Thoracic aorta (tissue), 2 donors: ENCODE data around the gene SERPINB13. TPM values are rescaled to one million over a fixed set of nuclear protein-coding genes. Genes with fewer than 3 reads are reported as not detected.

Experiments used
- ATAC-seq: fragments of 150-250 bp; one replicate; pipeline ENCODE4 v1.8.0; 2017; ENCODE audit warnings: low read depth; ENCODE audit not compliant: insufficient number of reproducible peaks, low FRiP score
- DNase-seq: peaks from one replicate; pipeline ENCODE4 v3.0.0-alpha.2; 2020; ENCODE audit warnings: low spot score
- H3K27ac ChIP-seq, 2 donors: fragments of 200-600 bp; sonication (generic); 1 replicate in 1 of 2; 2 replicates in 1 of 2; pipeline ENCODE4 v1.5.1; 2016; ENCODE audit warnings: mild to moderate bottlenecking in 2 of 2, moderate library complexity in 2 of 2
- H3K27me3 ChIP-seq: fragments of 200-600 bp; sonication (generic); replicated peaks from 2 replicates; pipeline ENCODE4 v1.6.0; 2016; ENCODE audit warnings: mild to moderate bottlenecking; ENCODE audit not compliant: insufficient read depth
- H3K36me3 ChIP-seq: fragments of 200-600 bp; sonication (generic); one replicate; pipeline ENCODE4 v1.5.1; 2016
- H3K4me1 ChIP-seq, 2 donors: fragments of 200-600 bp; sonication (generic); 1 replicate in 1 of 2; 2 replicates in 1 of 2; pipeline versions ENCODE4 v1.5.1 to v1.6.0; 2016; ENCODE audit warnings: low read depth in 2 of 2, mild to moderate bottlenecking in 1 of 2; ENCODE audit not compliant: control insufficient read depth in 1 of 2
- H3K4me3 ChIP-seq: fragments of 200-600 bp; sonication (generic); 2 replicates; pipeline ENCODE4 v1.5.1; 2016; ENCODE audit warnings: mild to moderate bottlenecking
- H3K9me3 ChIP-seq: fragments of 200-600 bp; sonication (generic); 2 replicates; pipeline ENCODE4 v1.5.1; 2016
- CTCF ChIP-seq: fragments of 200-600 bp; sonication (generic); IDR thresholded peaks from one replicate; pipeline ENCODE4 v1.5.1; 2019; ENCODE audit warnings: antibody characterized with exemption
- total RNA-seq, 2 donors: library from RNA; depleted of rRNA; stranded (reverse); fragments of >200 nt; gene quantifications; one replicate each; pipeline versions ENCODE4 v1.1.0 to v1.2.3, GENCODE V29; 2016

Gene SERPINB13
- total RNA-seq, 2 donors from 2014 or later, result not detected

GRCh38 chr18:63562284-63562683 lies 24.9 kb upstream of the SERPINB13 start:
- no peak for ATAC-seq
- Histone ChIP-seq H3K36me3 (no peaks in the 10 kb centered on the region), H3K4me1 (no peaks in the 10 kb centered on the region), H3K27me3 (no peaks in the 10 kb centered on the region), H3K9me3 (no peaks in the 10 kb centered on the region), H3K4me3 (no peak overlapping the region), H3K27ac (no peak overlapping the region)
- DNase-seq, result no peak
- no peak for TF ChIP-seq CTCF

GRCh38 chr18:63564021-63564420 lies 23.1 kb upstream of the SERPINB13 start:
- Histone ChIP-seq H3K27ac (no peak overlapping the region), H3K4me3 (no peak overlapping the region), H3K36me3 (no peaks in the 10 kb centered on the region), H3K9me3 (no peaks in the 10 kb centered on the region), H3K27me3 (no peaks in the 10 kb centered on the region), H3K4me1 (no peaks in the 10 kb centered on the region)
- ATAC-seq (no peak), DNase-seq (no peak)
- no peak for TF ChIP-seq CTCF

- Histone ChIP-seq H3K36me3 (no peaks in the 10 kb centered on the region), H3K9me3 (no peaks in the 10 kb centered on the region), H3K4me3 (no peak overlapping the region), H3K27me3 (no peaks in the 10 kb centered on the region), H3K4me1 (no peaks in the 10 kb centered on the region), H3K27ac (no peak overlapping the region)
- no peak for TF ChIP-seq CTCF
- ATAC-seq (no peak), DNase-seq (no peak)
Observed at GRCh38 chr18:63564561-63564960, 22.6 kb upstream of the SERPINB13 start.

- ATAC-seq, result no peak
- no peak overlapping the region for H3K27ac ChIP-seq
- H3K27me3 ChIP-seq, result no peaks in the 10 kb centered on the region
- no peak overlapping the region for H3K4me3 ChIP-seq
- no peaks in the 10 kb centered on the region for H3K4me1 ChIP-seq
- no peak for DNase-seq
- H3K9me3 ChIP-seq, result no peaks in the 10 kb centered on the region
- TF ChIP-seq CTCF, result no peak
- H3K36me3 ChIP-seq, result no peaks in the 10 kb centered on the region
Observed at GRCh38 chr18:63567276-63567675, 19.9 kb upstream of the SERPINB13 start.

GRCh38 chr18:63567825-63568224 lies 19.3 kb upstream of the SERPINB13 start:
- Histone ChIP-seq H3K27me3 (no peaks in the 10 kb centered on the region), H3K9me3 (no peaks in the 10 kb centered on the region), H3K36me3 (no peaks in the 10 kb centered on the region), H3K4me3 (no peak overlapping the region), H3K27ac (no peak overlapping the region), H3K4me1 (no peaks in the 10 kb centered on the region)
- DNase-seq (no peak), ATAC-seq (no peak)
- no peak for TF ChIP-seq CTCF
